A673 (cell line): ENCODE measurements around the gene KRT7.

ENCODE experiments used
- CTCF ChIP-seq: fragments of 300-800, 200-600 bp; sonication (generic); conservative IDR thresholded peaks from 2 replicates; pipeline ENCODE4 v1.5.1; 2017; ENCODE audit warnings: low read depth, mild to moderate bottlenecking, antibody characterized with exemption, low read length, moderate library complexity, mixed read lengths
- EZH2 ChIP-seq: fragments of 200-600 bp; sonication (generic); IDR thresholded peaks from 2 replicates; pipeline ENCODE4 v1.6.1; 2017; ENCODE audit warnings: borderline replicate concordance, low read depth, mild to moderate bottlenecking, mixed read lengths, antibody characterized with exemption, low read length; ENCODE audit not compliant: poor library complexity, severe bottlenecking

- TF ChIP-seq CTCF (no peak), EZH2 (no peak)
Measured at GRCh38 chr12:52260361-52261207, 27.5 kb downstream of the KRT7 start.
